IPS-18a (cell line): ENCODE data around the gene SLC24A3.

Source experiments
- H3K27ac ChIP-seq: one replicate; pipeline ENCODE4 v1.5.1; 2013; ENCODE audit warnings: low read length
- H3K27me3 ChIP-seq: one replicate; pipeline ENCODE4 v1.6.1; 2013; ENCODE audit warnings: mild to moderate bottlenecking, low read length; ENCODE audit not compliant: control insufficient read depth, insufficient read depth
- H3K36me3 ChIP-seq: one replicate; pipeline ENCODE4 v1.6.1; 2013; ENCODE audit warnings: low read depth, low read length; ENCODE audit not compliant: control insufficient read depth
- H3K4me1 ChIP-seq: one replicate; pipeline ENCODE4 v1.6.1; 2013; ENCODE audit warnings: low read depth, low read length; ENCODE audit not compliant: control insufficient read depth
- H3K4me3 ChIP-seq: one replicate; pipeline ENCODE4 v1.5.1; 2013; ENCODE audit warnings: low read length
- H3K9ac ChIP-seq: one replicate; pipeline ENCODE4 v1.6.1; 2013; ENCODE audit warnings: mild to moderate bottlenecking, low read length, moderate library complexity
- H3K9me3 ChIP-seq: one replicate; pipeline ENCODE4 v1.6.1; 2013; ENCODE audit warnings: low read depth, low read length; ENCODE audit not compliant: control insufficient read depth

Gene SLC24A3

DNA sequence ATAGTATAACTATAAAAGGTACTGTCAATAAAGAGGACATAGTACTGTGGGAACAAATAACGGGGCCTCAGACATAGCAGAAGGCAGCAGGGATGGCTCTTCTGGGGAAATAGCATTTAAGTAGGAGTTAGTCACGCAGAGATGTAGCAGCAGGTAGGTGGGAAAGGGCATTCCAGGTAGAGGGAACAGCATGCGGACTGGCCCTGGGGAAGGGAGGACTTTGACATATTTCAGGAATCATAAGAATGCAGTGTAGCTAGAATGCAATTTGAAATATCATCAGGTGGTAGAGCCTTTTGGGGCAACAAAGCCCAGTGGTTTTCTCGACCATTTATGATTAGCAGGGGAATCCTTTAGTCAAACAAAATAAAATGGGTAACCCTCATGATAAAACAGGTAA, 191.1 kb downstream of the SLC24A3 start:
- no peak overlapping the region for H3K27ac ChIP-seq
- H3K4me1 ChIP-seq: no peaks in the 10 kb centered on the region
- H3K27me3 ChIP-seq: no peaks in the 10 kb centered on the region
- H3K36me3 ChIP-seq: no peaks in the 10 kb centered on the region
- H3K9ac ChIP-seq: no peak overlapping the region
- H3K4me3 ChIP-seq: no peak overlapping the region
- peaks cover 4% of the 10 kb centered on the region for H3K9me3 ChIP-seq

GRCh38 chr20:19404826-19405225, 192.4 kb downstream of the SLC24A3 start:
- Histone ChIP-seq H3K27me3 (no peaks in the 10 kb centered on the region), H3K4me3 (no peak overlapping the region), H3K9ac (no peak overlapping the region), H3K9me3 (no peaks in the 10 kb centered on the region), H3K27ac (no peak overlapping the region), H3K4me1 (no peaks in the 10 kb centered on the region), H3K36me3 (no peaks in the 10 kb centered on the region)

GRCh38 chr20:19405958-19406357, 193.5 kb downstream of the SLC24A3 start:
- no peak overlapping the region for H3K27ac ChIP-seq
- H3K27me3 ChIP-seq: no peaks in the 10 kb centered on the region

DNA sequence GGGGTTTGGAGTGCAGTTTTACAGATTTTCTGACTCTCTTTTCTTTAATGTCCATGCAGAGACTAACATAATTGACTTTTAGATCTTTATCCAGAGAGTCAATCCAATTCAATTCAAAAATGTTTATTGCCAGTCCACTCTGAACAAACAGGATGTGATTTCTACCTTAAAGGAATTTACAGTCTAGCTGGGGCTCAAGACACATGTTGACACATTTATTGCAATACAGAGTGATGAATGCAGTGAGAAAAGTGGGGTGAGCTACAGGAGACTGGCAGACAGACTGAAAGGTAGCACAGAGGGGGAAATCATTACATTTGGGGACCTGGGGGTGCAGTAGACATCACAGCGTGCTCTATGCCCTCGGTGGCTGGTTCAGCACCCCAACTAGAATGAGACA, 193.9 kb downstream of the SLC24A3 start:
- H3K4me1 ChIP-seq: peaks cover 6% of the 10 kb centered on the region
- H3K36me3 ChIP-seq: no peaks in the 10 kb centered on the region
- no peaks in the 10 kb centered on the region for H3K9me3 ChIP-seq
- no peak overlapping the region for H3K27ac ChIP-seq
- H3K4me3 ChIP-seq: no peak overlapping the region
- no peaks in the 10 kb centered on the region for H3K27me3 ChIP-seq
- no peak overlapping the region for H3K9ac ChIP-seq

More at GRCh38 chr20:19405958-19406357, 193.5 kb downstream of the SLC24A3 start:
- no peak overlapping the region for H3K4me3 ChIP-seq
- no peaks in the 10 kb centered on the region for H3K36me3 ChIP-seq
- no peak overlapping the region for H3K9ac ChIP-seq
- H3K9me3 ChIP-seq: no peaks in the 10 kb centered on the region
- H3K4me1 ChIP-seq: peaks cover 6% of the 10 kb centered on the region

DNA sequence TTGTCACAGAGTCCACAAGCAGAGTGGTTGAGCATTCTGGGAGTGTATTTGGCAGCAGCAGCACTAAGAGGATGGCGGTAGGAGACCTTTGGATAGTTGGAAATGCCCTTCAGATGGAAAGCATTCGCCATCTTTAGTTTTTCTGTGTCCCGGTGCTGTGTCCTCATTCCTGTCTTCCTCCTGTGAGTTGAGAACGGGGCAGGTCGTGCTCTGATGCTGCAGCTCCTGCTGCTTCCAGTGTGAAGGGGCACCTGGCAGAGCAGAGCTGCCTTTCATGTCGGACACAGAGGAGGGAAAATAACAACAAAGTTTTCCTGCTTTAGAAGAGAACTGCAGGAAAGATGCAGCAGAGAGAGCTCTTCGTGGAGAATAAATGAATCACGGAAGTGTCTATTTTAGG, 194.8 kb downstream of the SLC24A3 start:
- H3K4me1 ChIP-seq: peaks cover 6% of the 10 kb centered on the region
- H3K27me3 ChIP-seq: no peaks in the 10 kb centered on the region
- H3K4me3 ChIP-seq: no peak overlapping the region

GRCh38 chr20:19407736-19408135, 195.3 kb downstream of the SLC24A3 start:
- no peaks in the 10 kb centered on the region for H3K9me3 ChIP-seq
- H3K4me1 ChIP-seq: peaks cover 6% of the 10 kb centered on the region
- no peaks in the 10 kb centered on the region for H3K36me3 ChIP-seq
- no peak overlapping the region for H3K27ac ChIP-seq
- no peak overlapping the region for H3K4me3 ChIP-seq
- no peaks in the 10 kb centered on the region for H3K27me3 ChIP-seq
- H3K9ac ChIP-seq: no peak overlapping the region

More for the DNA sequence above, 194.8 kb downstream of the SLC24A3 start:
- Histone ChIP-seq H3K9me3 (no peaks in the 10 kb centered on the region), H3K36me3 (no peaks in the 10 kb centered on the region), H3K27ac (no peak overlapping the region), H3K9ac (no peak overlapping the region)

- no peaks in the 10 kb centered on the region for H3K27me3 ChIP-seq
- H3K4me1 ChIP-seq: peaks cover 6% of the 10 kb centered on the region
- H3K36me3 ChIP-seq: no peaks in the 10 kb centered on the region
- H3K9me3 ChIP-seq: no peaks in the 10 kb centered on the region
- H3K9ac ChIP-seq: no peak overlapping the region
- no peak overlapping the region for H3K4me3 ChIP-seq
- no peak overlapping the region for H3K27ac ChIP-seq
Observed at GRCh38 chr20:19408971-19409370, 196.5 kb downstream of the SLC24A3 start.

DNA sequence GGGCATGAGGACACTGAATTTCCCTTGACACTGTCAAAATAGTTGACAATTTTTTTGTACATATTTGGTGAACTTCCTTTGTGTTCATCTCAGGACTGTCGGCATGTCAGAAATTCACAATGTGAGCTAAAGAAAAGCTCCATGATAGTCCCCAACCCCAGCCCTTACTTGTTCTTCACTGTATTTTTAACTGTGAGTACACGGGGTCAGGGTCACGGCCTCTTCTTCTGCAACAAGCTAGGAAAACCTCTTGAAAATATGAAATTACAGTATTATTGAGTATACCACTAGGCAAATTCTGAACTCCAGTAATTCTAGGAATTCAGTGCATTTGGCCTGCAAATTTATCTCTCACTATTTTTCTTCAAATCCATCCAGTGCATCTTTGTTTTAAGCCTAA, 199.4 kb downstream of the SLC24A3 start:
- Histone ChIP-seq H3K27me3 (no peaks in the 10 kb centered on the region), H3K27ac (no peak overlapping the region), H3K4me3 (no peak overlapping the region), H3K36me3 (no peaks in the 10 kb centered on the region), H3K9ac (no peak overlapping the region), H3K4me1 (peaks cover 6% of the 10 kb centered on the region), H3K9me3 (no peaks in the 10 kb centered on the region)

- Histone ChIP-seq H3K4me1 (peaks cover 6% of the 10 kb centered on the region), H3K36me3 (no peaks in the 10 kb centered on the region), H3K27ac (no peak overlapping the region), H3K27me3 (no peaks in the 10 kb centered on the region), H3K4me3 (no peak overlapping the region), H3K9me3 (no peaks in the 10 kb centered on the region), H3K9ac (no peak overlapping the region)
Observed at GRCh38 chr20:19412254-19412653, 199.8 kb downstream of the SLC24A3 start.

- Histone ChIP-seq H3K36me3 (no peaks in the 10 kb centered on the region), H3K9me3 (no peaks in the 10 kb centered on the region), H3K4me3 (no peak overlapping the region), H3K27me3 (no peaks in the 10 kb centered on the region), H3K27ac (no peak overlapping the region), H3K4me1 (peaks cover 6% of the 10 kb centered on the region), H3K9ac (no peak overlapping the region)
Observed at GRCh38 chr20:19414600-19414999, 202.2 kb downstream of the SLC24A3 start.

GRCh38 chr20:19415786-19416185, 203.3 kb downstream of the SLC24A3 start:
- Histone ChIP-seq H3K9ac (no peak overlapping the region), H3K9me3 (no peaks in the 10 kb centered on the region), H3K27ac (no peak overlapping the region), H3K4me3 (no peak overlapping the region), H3K4me1 (no peaks in the 10 kb centered on the region), H3K36me3 (no peaks in the 10 kb centered on the region), H3K27me3 (no peaks in the 10 kb centered on the region)

DNA sequence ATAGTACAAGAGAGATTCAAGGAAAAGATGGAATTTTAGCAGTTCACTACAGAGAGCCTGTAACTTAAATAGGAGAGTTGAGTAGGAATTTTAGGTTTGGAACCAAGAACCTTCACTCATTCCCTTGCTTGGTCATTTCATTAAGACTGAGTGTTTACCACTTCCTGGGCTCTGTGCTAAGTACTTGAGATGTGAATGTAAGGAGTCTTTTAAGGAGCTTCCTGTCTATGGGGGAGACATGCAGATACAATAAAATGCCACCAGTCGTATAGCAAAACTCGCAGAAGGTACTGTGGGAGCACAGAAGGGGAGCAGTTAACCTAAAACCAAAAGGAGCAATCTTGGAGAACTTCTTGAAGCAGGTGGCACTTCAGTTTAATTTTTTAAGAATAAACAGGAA, 204.2 kb downstream of the SLC24A3 start:
- H3K27ac ChIP-seq: no peak overlapping the region

More for the DNA sequence above, 204.2 kb downstream of the SLC24A3 start:
- no peaks in the 10 kb centered on the region for H3K4me1 ChIP-seq
- H3K9me3 ChIP-seq: no peaks in the 10 kb centered on the region
- H3K9ac ChIP-seq: no peak overlapping the region
- H3K27me3 ChIP-seq: no peaks in the 10 kb centered on the region
- no peaks in the 10 kb centered on the region for H3K36me3 ChIP-seq
- no peak overlapping the region for H3K4me3 ChIP-seq
